Large intestine (tissue), 3 donors: ENCODE data around the gene TBCEL. TPM values are rescaled to one million over a fixed set of nuclear protein-coding genes. Genes with fewer than 3 reads are reported as not detected.
A peak's percentile ranks its signal among the peaks of the same experiment; 100 is the strongest.
"Not testable (repeated sequence)": the region's sequence is repeated elsewhere in the genome, so short reads cannot be mapped to it uniquely, and the experiment has no call there.

ENCODE experiments used
- DNase-seq, 2 donors: peaks; one replicate each; pipeline versions ENCODE4 v3.0.0 to v3.0.0-alpha.2; 2013
- H3K27ac ChIP-seq: one replicate; pipeline ENCODE4 v1.5.1; 2013; ENCODE audit warnings: low read length
- H3K27me3 ChIP-seq: 2 replicates; pipeline ENCODE4 v1.6.1; 2013; ENCODE audit warnings: low read length; ENCODE audit not compliant: control insufficient read depth, insufficient read depth
- H3K36me3 ChIP-seq: 2 replicates; pipeline ENCODE4 v1.6.1; 2013; ENCODE audit warnings: low read length; ENCODE audit not compliant: control insufficient read depth, insufficient read depth
- H3K4me1 ChIP-seq: one replicate; pipeline ENCODE4 v1.6.1; 2013; ENCODE audit warnings: low read length; ENCODE audit not compliant: control insufficient read depth, insufficient read depth
- H3K4me3 ChIP-seq: one replicate; pipeline ENCODE4 v1.5.1; 2013; ENCODE audit warnings: low read length
- H3K9me3 ChIP-seq: one replicate; pipeline ENCODE4 v1.6.1; 2013; ENCODE audit warnings: mild to moderate bottlenecking, low read depth, low read length, moderate library complexity; ENCODE audit not compliant: control insufficient read depth
- WGBS: methylation state at CpG from one replicate; pipeline ENCODE4 v1.1.5; 2013; ENCODE audit warnings: low lambda C conversion rate; ENCODE audit not compliant: insufficient coverage; 5-methylcytosine and 5-hydroxymethylcytosine counted together
- polyA plus RNA-seq: library from polyadenylated mRNA; unstranded; fragments of 120-200 nt; gene quantifications from one replicate; pipeline ENCODE4 v1.2.1, GENCODE V29; 2013

TBCEL gene
- polyA plus RNA-seq, 1 donor: 15.4 TPM

DNA sequence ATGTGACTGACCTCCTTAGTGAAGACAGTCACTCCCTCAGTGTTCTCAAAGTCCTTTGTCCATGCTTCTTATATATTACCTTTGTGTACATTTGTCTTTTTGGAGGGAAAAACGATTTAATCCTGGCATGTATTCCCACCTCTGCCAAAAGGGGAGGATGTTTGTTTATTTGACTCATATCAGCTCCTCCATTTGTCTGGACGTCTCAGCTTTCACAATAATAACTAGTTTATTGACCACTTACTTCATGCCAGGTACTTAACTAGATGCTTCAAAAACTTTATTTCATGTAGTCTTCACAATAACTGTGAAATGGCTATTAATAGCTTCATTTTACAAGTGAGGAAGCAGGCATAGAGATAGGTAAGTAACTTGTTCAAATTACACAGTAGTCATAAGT is 5.3 kb downstream of the TBCEL start:
- Histone ChIP-seq H3K36me3 (no peaks in the 10 kb centered on the region), H3K27ac (no peak overlapping the region), H3K9me3 (no peaks in the 10 kb centered on the region), H3K4me3 (no peak overlapping the region), H3K4me1 (peaks cover 10% of the 10 kb centered on the region), H3K27me3 (no peaks in the 10 kb centered on the region)
- WGBS: 45% methylated on average over 2 of the region's 2 CpGs
- no peak for DNase-seq

DNA sequence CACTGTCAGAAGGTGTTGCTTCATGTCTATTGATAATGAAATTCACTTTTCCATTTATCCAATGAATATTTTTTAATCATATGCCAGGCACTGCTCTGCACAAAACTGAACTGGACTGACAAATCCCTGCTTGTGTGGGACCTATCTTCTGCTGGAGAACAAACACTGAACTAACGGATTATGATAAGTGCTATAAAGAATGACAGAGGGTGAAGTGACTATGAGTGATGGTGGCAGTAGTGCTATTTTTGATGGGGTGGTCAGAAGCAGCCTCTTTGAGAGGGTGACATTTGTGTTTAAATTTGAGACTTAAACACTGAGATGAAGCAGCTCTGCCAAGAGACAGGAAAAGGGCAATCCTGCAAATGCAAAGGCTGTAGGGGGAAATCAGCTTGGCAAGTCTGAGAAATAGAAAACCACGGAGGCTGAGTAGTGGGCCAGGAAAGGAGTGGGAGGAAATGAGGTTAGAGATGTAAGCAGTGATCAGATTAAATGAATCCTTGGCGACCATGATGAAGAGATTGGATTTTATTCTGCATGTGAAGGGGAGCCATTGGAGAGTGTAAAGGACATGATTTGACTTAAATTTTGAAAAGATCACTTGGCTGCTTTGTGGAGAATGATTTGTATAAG is 6.0 kb downstream of the TBCEL start:
- Histone ChIP-seq H3K27me3 (no peaks in the 10 kb centered on the region), H3K4me3 (no peak overlapping the region), H3K9me3 (no peaks in the 10 kb centered on the region), H3K27ac (no peak overlapping the region), H3K4me1 (peaks cover 4% of the 10 kb centered on the region), H3K36me3 (no peaks in the 10 kb centered on the region)
- DNase-seq: no peak
- WGBS: 57% methylated on average over 2 of the region's 3 CpGs

DNA sequence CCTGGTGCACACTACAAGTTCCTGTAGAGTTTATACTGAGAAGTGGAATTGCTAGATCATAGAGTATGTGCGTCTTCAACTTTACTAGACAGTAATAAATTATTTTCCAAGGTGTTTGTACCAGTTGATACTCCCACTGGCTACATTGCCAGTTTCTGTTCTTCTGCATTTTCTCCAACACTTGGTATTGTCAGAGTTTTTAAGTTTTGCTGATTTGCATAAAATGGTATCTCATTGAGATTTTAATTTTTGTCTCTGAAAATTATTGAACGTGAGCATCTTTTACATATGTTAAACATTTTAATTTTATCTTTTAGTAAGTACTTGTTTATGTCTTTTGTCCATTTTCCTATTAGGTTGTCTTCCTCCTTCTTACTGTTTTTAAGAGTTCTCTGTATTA is 7.3 kb downstream of the TBCEL start:
- Histone ChIP-seq H3K4me1 (peaks cover 3% of the 10 kb centered on the region), H3K27me3 (no peaks in the 10 kb centered on the region), H3K36me3 (no peaks in the 10 kb centered on the region), H3K27ac (no peak overlapping the region), H3K9me3 (no peaks in the 10 kb centered on the region), H3K4me3 (no peak overlapping the region)
- DNase-seq: no peak
- 80% methylated on average over 1 of the region's 2 CpGs for WGBS

DNA sequence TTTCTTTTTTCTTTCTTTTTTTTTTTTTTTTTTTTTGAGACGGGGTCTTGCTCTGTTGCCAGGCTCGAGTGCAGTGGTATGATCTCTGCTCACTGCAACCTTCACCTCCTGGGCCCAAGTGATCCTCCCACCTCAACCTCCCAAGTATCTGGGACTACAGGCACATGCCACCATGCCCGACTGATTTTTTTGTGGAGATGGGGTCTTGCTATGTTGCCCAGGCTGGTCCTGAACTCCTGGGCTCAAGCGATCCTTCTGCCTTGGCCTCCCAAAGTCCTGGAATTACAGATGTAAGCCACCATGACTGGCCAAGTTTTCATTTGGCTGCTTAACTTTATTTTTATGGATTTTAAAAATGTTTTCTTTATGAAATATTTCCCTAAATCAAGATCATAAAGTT is 7.7 kb downstream of the TBCEL start:
- not testable (repeated sequence) for DNase-seq, H3K4me3 ChIP-seq, H3K4me1 ChIP-seq, H3K27ac ChIP-seq, H3K36me3 ChIP-seq, H3K27me3 ChIP-seq, H3K9me3 ChIP-seq
- no CpG with 5 or more reads among the region's 4 CpGs for WGBS

DNA sequence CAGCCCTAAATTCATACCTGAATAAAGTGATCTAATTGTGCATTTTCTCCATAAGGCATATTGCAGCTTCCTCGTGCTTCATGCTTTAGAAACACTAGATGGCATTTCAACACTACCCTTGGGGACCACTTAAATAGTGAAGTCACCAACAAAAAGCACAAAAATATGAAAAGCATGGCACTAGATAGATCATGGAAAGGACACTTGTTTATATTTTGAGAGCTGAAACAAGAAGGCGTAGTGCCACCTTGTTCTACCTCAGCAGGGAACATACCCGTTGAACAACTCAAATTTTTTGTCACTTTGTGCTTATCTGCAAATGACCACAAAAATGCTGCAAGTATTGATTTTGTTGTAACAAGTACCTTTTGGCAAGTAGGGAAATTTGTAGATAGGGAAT is 8.6 kb downstream of the TBCEL start:
- Histone ChIP-seq H3K27ac (no peak overlapping the region), H3K9me3 (no peaks in the 10 kb centered on the region), H3K27me3 (no peaks in the 10 kb centered on the region), H3K4me3 (no peak overlapping the region), H3K36me3 (no peaks in the 10 kb centered on the region), H3K4me1 (peaks cover 3% of the 10 kb centered on the region)
- no CpG with 5 or more reads among the region's 3 CpGs for WGBS
- no peak for DNase-seq

DNA sequence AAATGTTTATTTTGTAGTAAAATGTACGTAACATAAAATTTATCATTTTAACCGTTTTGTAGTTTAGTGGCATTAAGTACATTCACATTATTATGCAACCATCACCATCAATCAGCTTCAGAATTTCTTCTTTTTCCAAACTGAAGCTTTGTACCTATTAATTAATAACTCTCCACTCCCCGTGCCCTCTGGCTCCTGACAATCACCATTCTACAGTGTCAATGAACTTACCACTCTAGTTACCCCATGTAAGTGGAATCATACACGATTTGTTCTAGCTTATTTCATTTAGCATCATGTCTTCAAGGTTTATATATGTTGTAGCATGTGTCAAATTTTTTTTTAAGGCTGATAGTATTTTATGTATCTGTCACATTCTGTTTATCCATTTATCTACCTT is 9.7 kb downstream of the TBCEL start:
- Histone ChIP-seq H3K27me3 (no peaks in the 10 kb centered on the region), H3K36me3 (no peaks in the 10 kb centered on the region), H3K27ac (peak overlapping the region; percentile 18), H3K4me3 (no peak overlapping the region), H3K9me3 (no peaks in the 10 kb centered on the region), H3K4me1 (peaks cover 6% of the 10 kb centered on the region)
- WGBS: 70% methylated on average over 2 of the region's 4 CpGs
- peak; percentile 29 to 62 for DNase-seq

DNA sequence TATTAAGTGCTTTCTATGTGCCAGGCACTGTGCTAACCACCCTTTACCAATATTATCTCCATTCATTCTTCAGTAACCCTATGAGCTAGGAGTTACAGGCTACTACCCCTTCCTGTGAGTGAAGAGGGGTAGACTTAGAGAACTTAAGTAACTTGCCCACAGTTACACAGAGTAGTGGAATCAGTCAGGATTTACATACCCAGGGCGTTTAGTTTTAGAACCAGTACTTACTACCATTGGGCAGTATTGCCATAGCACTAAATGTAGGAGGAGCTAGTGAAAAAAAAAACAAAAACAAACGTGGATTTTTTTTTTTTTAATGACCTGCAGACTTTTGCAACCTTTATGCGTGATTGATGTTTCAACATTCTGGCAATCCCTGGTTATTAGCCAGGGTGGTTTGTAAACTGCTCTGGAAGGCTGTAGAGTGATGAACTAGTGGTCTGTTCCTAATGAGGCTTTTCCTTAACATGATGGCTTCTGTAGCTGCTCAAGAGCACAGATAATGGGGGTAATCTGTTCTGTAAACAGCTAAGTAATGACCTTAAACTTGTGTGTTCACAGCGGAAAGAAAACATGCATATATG is 11.4 kb downstream of the TBCEL start:
- no peak for DNase-seq
- Histone ChIP-seq H3K4me1 (peaks cover 8% of the 10 kb centered on the region), H3K36me3 (no peaks in the 10 kb centered on the region), H3K9me3 (no peaks in the 10 kb centered on the region), H3K27me3 (no peaks in the 10 kb centered on the region), H3K4me3 (no peak overlapping the region), H3K27ac (no peak overlapping the region)
- WGBS: 40% methylated on average over 1 of the region's 4 CpGs

DNA sequence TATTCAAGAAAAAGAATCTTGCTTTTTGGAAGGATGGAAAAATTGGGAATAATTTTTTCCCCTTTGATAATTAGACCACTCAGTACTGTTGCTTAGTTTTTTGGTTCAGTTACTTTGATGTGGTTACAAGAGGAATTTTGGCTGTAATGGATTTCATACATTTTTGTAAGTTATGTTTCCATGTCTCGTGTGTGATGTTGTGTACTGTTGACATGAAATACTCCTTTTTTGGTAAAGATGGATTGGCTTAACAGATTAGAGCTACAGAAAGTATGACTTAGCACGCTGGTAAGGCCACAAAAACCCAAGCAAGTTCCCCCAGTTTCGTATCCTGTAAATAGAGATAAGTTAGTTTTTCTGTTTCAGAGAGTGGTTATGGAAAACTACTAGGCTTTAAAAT is 11.9 kb downstream of the TBCEL start:
- no peak for DNase-seq
- Histone ChIP-seq H3K27ac (no peak overlapping the region), H3K27me3 (no peaks in the 10 kb centered on the region), H3K4me1 (peaks cover 8% of the 10 kb centered on the region), H3K4me3 (no peak overlapping the region), H3K36me3 (no peaks in the 10 kb centered on the region), H3K9me3 (no peaks in the 10 kb centered on the region)
- WGBS: no CpG with 5 or more reads among the region's 3 CpGs

DNA sequence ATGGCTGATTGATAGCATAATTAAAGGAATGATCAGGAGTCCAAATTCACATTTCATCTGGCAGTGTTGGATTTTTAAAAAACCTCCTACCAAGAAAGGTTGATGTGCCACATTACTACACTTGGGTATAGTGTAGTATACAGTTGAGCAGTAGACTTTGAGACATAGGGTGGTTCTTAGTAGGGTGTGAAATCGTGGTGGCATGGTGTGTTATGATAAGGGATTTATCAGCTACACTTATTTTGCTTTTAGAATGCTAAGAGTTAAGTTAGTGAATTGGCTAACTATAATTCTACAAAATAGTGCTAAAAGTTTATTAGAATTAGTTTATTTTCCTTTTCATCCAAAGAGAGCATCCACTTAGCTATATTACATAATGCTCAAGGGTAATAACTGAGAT is 13.1 kb downstream of the TBCEL start:
- Histone ChIP-seq H3K36me3 (no peaks in the 10 kb centered on the region), H3K9me3 (no peaks in the 10 kb centered on the region), H3K4me1 (peaks cover 8% of the 10 kb centered on the region), H3K27ac (no peak overlapping the region), H3K27me3 (no peaks in the 10 kb centered on the region), H3K4me3 (no peak overlapping the region)
- no CpG with 5 or more reads among the region's 1 CpG for WGBS
- DNase-seq: no peak

DNA sequence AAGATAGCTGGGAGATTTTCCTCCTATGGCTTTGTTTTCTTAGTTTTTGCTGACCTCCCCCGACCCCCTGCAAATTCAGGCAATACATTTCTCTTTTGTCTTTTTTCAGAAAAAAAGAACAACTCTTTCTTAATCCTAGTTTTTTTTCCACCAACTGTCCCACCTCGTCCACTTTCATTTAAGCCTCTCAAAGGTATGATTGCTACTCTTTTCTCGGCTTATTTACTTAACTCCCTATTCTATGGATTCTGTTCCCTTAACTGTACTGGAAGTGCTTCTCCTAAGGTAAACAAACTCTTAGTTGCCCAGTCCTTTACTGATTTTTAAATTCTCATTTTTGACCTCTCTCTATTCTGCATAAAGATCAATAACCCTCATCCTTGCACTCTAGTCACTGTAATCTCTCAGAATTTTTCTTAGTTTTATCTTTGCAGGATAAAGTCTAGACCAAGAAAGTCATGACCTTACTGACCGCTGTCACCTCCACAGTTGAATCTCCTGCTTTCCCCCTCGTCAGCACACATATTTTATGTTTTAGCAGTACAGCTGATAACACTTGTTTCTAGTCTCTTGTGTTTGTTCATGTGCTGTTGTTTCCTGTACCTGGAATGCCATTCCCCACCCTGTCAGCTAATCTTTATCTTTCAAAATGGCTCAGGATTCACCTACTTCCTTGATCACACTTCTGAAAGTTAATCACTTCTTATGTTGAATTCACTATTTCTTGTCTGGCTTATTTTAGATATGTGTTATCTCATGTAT is 14.9 kb downstream of the TBCEL start:
- WGBS: 67% methylated on average over 3 of the region's 5 CpGs
- Histone ChIP-seq H3K4me3 (no peak overlapping the region), H3K4me1 (peaks cover 8% of the 10 kb centered on the region), H3K36me3 (no peaks in the 10 kb centered on the region), H3K27me3 (no peaks in the 10 kb centered on the region), H3K27ac (peak overlapping the region; percentile 57), H3K9me3 (no peaks in the 10 kb centered on the region)
- peak; percentile 57 to 66 for DNase-seq
